ENCODE measurements around the gene HDAC3.

Gene HDAC3

GRCh38 chr5:141602606-141603005 lies 34.0 kb downstream of the HDAC3 start:
- DNase-seq (ENCODE audit: low read depth in 2 of 2): no peak

GRCh38 chr5:141598391-141599345 lies 38.0 kb downstream of the HDAC3 start:
- DNase-seq (ENCODE audit: low read depth in 2 of 2): no peak

- no peak for DNase-seq (ENCODE audit: low read depth in 2 of 2)
These were observed 38.8 kb downstream of the HDAC3 start for GRCh38 chr5:141597814-141598213.

GRCh38 chr5:141597394-141597793 lies 39.3 kb downstream of the HDAC3 start:
- no peak for DNase-seq (ENCODE audit: low read depth in 2 of 2)

GRCh38 chr5:141596867-141597266 lies 39.8 kb downstream of the HDAC3 start:
- DNase-seq (ENCODE audit: low read depth in 2 of 2): no peak

DNA sequence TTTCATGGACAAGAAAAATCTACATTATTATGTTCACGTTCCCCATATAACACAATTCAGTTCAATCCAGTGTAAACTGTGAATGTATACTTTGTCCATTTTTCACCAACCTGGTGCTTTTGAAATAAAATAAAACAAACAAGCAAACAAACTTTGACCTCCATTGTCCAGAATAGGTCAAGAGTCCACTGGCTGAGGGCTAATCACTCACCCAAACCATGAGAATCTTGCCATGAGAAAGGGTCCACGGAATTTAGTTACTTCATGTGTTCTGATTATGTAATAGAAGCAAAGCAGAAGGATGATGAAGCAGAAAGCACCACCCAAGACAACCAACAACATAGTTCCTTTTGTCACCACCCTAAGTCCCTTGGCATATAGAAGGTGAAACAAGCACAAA lies 46.5 kb downstream of the HDAC3 start:
- no peak for DNase-seq (ENCODE audit: low read depth in 2 of 2)

- no peak for DNase-seq (ENCODE audit: low read depth in 2 of 2)
These were observed 50.4 kb downstream of the HDAC3 start for GRCh38 chr5:141586246-141586645.

GRCh38 chr5:141585594-141585993 lies 51.1 kb downstream of the HDAC3 start:
- DNase-seq (ENCODE audit: low read depth in 2 of 2): no peak

DNA sequence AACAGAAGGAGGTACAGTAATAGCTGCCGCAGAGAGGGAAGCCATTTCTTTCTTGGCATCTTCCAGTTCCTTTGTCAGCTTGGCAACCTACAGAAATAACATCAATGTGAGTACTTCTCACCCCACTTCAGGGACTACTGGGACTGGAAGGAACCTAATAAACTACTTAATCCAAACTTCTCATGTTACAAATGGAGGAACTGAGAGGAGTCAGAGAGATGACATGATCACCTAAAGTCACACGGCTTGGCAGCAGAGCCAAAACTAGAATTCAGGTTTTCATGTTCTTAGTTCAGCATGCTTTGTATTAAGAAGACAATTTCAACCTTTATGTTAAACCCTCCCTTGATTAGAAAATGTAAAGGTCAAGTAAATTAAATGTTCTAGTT lies 62.5 kb downstream of the HDAC3 start:
- no peak for DNase-seq (ENCODE audit: low read depth in 2 of 2)

DNA sequence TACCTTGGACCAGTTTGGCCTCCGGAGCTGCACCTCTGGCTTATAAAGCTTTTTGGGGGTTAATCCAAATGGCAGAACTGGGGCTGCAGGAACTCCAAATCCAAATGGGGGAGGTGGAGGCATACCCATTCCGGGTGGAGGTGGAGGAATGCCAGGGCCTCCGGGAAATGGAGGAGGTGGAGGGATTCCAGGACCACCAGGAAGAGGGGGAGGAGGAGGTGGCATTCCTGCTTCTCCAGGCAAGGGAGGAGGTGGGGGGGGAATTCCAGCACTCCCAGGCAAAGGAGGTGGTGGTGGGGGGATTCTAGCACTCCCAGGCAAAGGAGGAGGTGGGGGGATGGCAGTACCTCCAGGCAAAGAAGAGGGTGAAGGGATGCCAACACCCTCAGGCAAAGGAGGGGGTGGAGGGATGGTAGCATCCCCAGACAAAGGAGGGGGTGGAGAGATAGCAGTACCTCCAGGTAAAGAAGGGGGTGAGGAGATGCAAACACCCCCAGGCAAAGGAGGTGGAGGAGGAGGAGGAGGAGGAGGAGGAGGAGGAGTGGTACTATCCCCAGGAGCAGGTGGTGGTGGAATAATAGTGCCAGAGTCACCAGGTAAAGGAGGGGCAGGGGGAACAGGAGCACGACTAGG lies 63.0 kb downstream of the HDAC3 start:
- no peak for DNase-seq (ENCODE audit: low read depth in 2 of 2)
